ENCODE measurements around the gene HRAS.

HRAS gene

GRCh38 chr11:501683-502287 is 33.6 kb downstream of the HRAS start:
- TF ChIP-seq EZH2phosphoT487 (IDR thresholded peaks at IDR 0.05; ENCODE audit: borderline replicate concordance, low read length) (no peak), CTCF (IDR thresholded peaks at IDR 0.05; ENCODE audit: low read depth, low read length, poor library complexity, severe bottlenecking) (no peak)

GRCh38 chr11:501001-501682 is 34.2 kb downstream of the HRAS start:
- Histone ChIP-seq H3K36me3 (ENCODE audit: control insufficient read depth, low read length) (peaks cover 55% of the 10 kb centered on the region), H3K9me2 (replicated peaks; ENCODE audit: control insufficient read depth, low read length) (no peaks in the 10 kb centered on the region), H3K27ac (ENCODE audit: low read depth, low read length) (no peak overlapping the region), H3K4me3 (ENCODE audit: low read length) (no peak overlapping the region), H3K27me3 (ENCODE audit: control insufficient read depth, low read length) (no peaks in the 10 kb centered on the region), H3K4me2 (ENCODE audit: low read length) (no peak overlapping the region), H3K4me1 (ENCODE audit: control insufficient read depth, low read length) (peaks cover 23% of the 10 kb centered on the region), H3K9me3 (ENCODE audit: control insufficient read depth, insufficient read depth, low read length) (no peaks in the 10 kb centered on the region), H3K79me2 (ENCODE audit: control insufficient read depth, low read length) (peaks cover 37% of the 10 kb centered on the region), H3F3A (ENCODE audit: control insufficient read depth, insufficient read depth) (peaks cover 3% of the 10 kb centered on the region; the same call in 1 of the 2 replicates), H4K20me1 (ENCODE audit: control insufficient read depth, insufficient read depth, low read depth, low read length) (no peaks in the 10 kb centered on the region)
- no peak for TF ChIP-seq CTCF (IDR thresholded peaks at IDR 0.05; ENCODE audit: low read depth, low read length, poor library complexity, severe bottlenecking)
- no peak for TF ChIP-seq EZH2phosphoT487 (IDR thresholded peaks at IDR 0.05; ENCODE audit: borderline replicate concordance, low read length)

More at GRCh38 chr11:501683-502287, 33.6 kb downstream of the HRAS start:
- Histone ChIP-seq H3K9me3 (ENCODE audit: control insufficient read depth, insufficient read depth, low read length) (no peaks in the 10 kb centered on the region), H3F3A (ENCODE audit: control insufficient read depth, insufficient read depth) (peaks cover 3% of the 10 kb centered on the region; the same call in 1 of the 2 replicates), H3K9me2 (replicated peaks; ENCODE audit: control insufficient read depth, low read length) (no peaks in the 10 kb centered on the region), H3K27ac (ENCODE audit: low read depth, low read length) (no peak overlapping the region), H3K4me1 (ENCODE audit: control insufficient read depth, low read length) (peaks cover 23% of the 10 kb centered on the region), H3K79me2 (ENCODE audit: control insufficient read depth, low read length) (peaks cover 41% of the 10 kb centered on the region), H3K36me3 (ENCODE audit: control insufficient read depth, low read length) (peaks cover 57% of the 10 kb centered on the region), H3K27me3 (ENCODE audit: control insufficient read depth, low read length) (no peaks in the 10 kb centered on the region), H3K4me2 (ENCODE audit: low read length) (no peak overlapping the region), H4K20me1 (ENCODE audit: control insufficient read depth, insufficient read depth, low read depth, low read length) (no peaks in the 10 kb centered on the region), H3K4me3 (ENCODE audit: low read length) (no peak overlapping the region)

GRCh38 chr11:499201-500076 is 35.9 kb downstream of the HRAS start:
- TF ChIP-seq CTCF (IDR thresholded peaks at IDR 0.05; ENCODE audit: low read depth, low read length, poor library complexity, severe bottlenecking) (no peak), EZH2phosphoT487 (IDR thresholded peaks at IDR 0.05; ENCODE audit: borderline replicate concordance, low read length) (no peak)
- H3K9me2 ChIP-seq (replicated peaks; ENCODE audit: control insufficient read depth, low read length), result no peaks in the 10 kb centered on the region
- H3K4me3 ChIP-seq (ENCODE audit: low read length), result no peak overlapping the region
- no peaks in the 10 kb centered on the region for H4K20me1 ChIP-seq (ENCODE audit: control insufficient read depth, insufficient read depth, low read depth, low read length)
- H3K79me2 ChIP-seq (ENCODE audit: control insufficient read depth, low read length), result peaks cover 20% of the 10 kb centered on the region
- H3K4me2 ChIP-seq (ENCODE audit: low read length), result no peak overlapping the region
- peaks cover 49% of the 10 kb centered on the region for H3K36me3 ChIP-seq (ENCODE audit: control insufficient read depth, low read length)
- H3F3A ChIP-seq (ENCODE audit: control insufficient read depth, insufficient read depth), result no peaks in the 10 kb centered on the region
- no peak overlapping the region for H3K27ac ChIP-seq (ENCODE audit: low read depth, low read length)
- no peaks in the 10 kb centered on the region for H3K9me3 ChIP-seq (ENCODE audit: control insufficient read depth, insufficient read depth, low read length)
- no peaks in the 10 kb centered on the region for H3K27me3 ChIP-seq (ENCODE audit: control insufficient read depth, low read length)
- H3K4me1 ChIP-seq (ENCODE audit: control insufficient read depth, low read length), result peaks cover 7% of the 10 kb centered on the region

Data from DOHH2 (cell line).